Measurements from ENCODE around the gene WNK1. TPM values are rescaled to one million over a fixed set of nuclear protein-coding genes. Genes with fewer than 3 reads are reported as not detected.
"Not testable (repeated sequence)": the region's sequence is repeated elsewhere in the genome, so short reads cannot be mapped to it uniquely, and the experiment has no call there.

Gene WNK1
- total RNA-seq, 2 donors from 2014 or later = 150 to 252 TPM

- H3K27ac Mint-ChIP-seq = no peak overlapping the region
- H3K36me3 Mint-ChIP-seq (ENCODE audit: low read depth) = peaks cover 84% of the 10 kb centered on the region
- ATAC-seq (replicated peaks) = no peak
- H3K4me3 Mint-ChIP-seq = no peak overlapping the region
- H3K9me3 Mint-ChIP-seq = no peaks in the 10 kb centered on the region
- H3K27me3 Mint-ChIP-seq = no peaks in the 10 kb centered on the region
- no peaks in the 10 kb centered on the region for H3K4me1 Mint-ChIP-seq
Observed at GRCh38 chr12:926641-927040, 174.3 kb downstream of the WNK1 start.

GRCh38 chr12:931060-931459 lies 178.7 kb downstream of the WNK1 start:
- no peaks in the 10 kb centered on the region for H3K27me3 Mint-ChIP-seq
- no peak for ATAC-seq (replicated peaks)
- H3K4me1 Mint-ChIP-seq = no peaks in the 10 kb centered on the region
- no peaks in the 10 kb centered on the region for H3K9me3 Mint-ChIP-seq
- H3K36me3 Mint-ChIP-seq (ENCODE audit: low read depth) = peaks cover 61% of the 10 kb centered on the region
- H3K27ac Mint-ChIP-seq = no peak overlapping the region
- H3K4me3 Mint-ChIP-seq = no peak overlapping the region

GRCh38 chr12:931591-931990 lies 179.2 kb downstream of the WNK1 start:
- no peaks in the 10 kb centered on the region for H3K9me3 Mint-ChIP-seq
- H3K27me3 Mint-ChIP-seq = no peaks in the 10 kb centered on the region
- H3K36me3 Mint-ChIP-seq (ENCODE audit: low read depth) = peaks cover 55% of the 10 kb centered on the region
- H3K4me3 Mint-ChIP-seq = no peak overlapping the region
- ATAC-seq (replicated peaks) = no peak
- H3K4me1 Mint-ChIP-seq = no peaks in the 10 kb centered on the region
- H3K27ac Mint-ChIP-seq = no peak overlapping the region

DNA sequence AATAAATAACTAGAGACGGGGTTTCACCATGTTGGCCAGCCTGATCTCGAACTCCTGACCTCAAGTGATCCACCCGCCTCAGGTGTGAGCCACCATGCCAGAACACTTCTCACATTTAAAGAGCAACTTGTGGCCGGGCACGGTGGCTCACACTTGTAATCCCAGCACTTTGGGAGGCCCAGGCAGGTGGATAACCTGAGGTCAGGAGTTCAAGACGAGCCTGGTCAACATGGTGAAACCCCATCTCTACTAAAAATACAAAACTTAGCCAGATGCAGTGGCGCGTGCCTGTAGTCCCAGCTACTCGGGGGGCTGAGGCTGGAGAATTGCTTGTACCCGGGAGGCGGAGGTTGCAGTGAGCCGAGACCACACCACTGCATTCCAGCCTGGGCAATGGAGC lies 183.5 kb downstream of the WNK1 start:
- not testable (repeated sequence) for H3K27me3 Mint-ChIP-seq; ATAC-seq (replicated peaks); H3K27ac Mint-ChIP-seq; H3K4me1 Mint-ChIP-seq; H3K9me3 Mint-ChIP-seq; H3K4me3 Mint-ChIP-seq
- peaks cover 44% of the 10 kb centered on the region for H3K36me3 Mint-ChIP-seq (ENCODE audit: low read depth)

- peaks cover 40% of the 10 kb centered on the region for H3K36me3 Mint-ChIP-seq (ENCODE audit: low read depth)
- H3K4me1 Mint-ChIP-seq = no peaks in the 10 kb centered on the region
- H3K9me3 Mint-ChIP-seq = no peaks in the 10 kb centered on the region
- no peak overlapping the region for H3K27ac Mint-ChIP-seq
- H3K27me3 Mint-ChIP-seq = no peaks in the 10 kb centered on the region
- no peak overlapping the region for H3K4me3 Mint-ChIP-seq
- ATAC-seq (replicated peaks) = no peak
Observed at GRCh38 chr12:936377-937345, 184.3 kb downstream of the WNK1 start.

- no peak overlapping the region for H3K27ac Mint-ChIP-seq
- ATAC-seq (replicated peaks) = no peak
- no peaks in the 10 kb centered on the region for H3K9me3 Mint-ChIP-seq
- H3K4me3 Mint-ChIP-seq = no peak overlapping the region
- no peaks in the 10 kb centered on the region for H3K27me3 Mint-ChIP-seq
- H3K36me3 Mint-ChIP-seq (ENCODE audit: low read depth) = peaks cover 37% of the 10 kb centered on the region
- H3K4me1 Mint-ChIP-seq = no peaks in the 10 kb centered on the region
Observed at GRCh38 chr12:938810-939209, 186.4 kb downstream of the WNK1 start.

DNA sequence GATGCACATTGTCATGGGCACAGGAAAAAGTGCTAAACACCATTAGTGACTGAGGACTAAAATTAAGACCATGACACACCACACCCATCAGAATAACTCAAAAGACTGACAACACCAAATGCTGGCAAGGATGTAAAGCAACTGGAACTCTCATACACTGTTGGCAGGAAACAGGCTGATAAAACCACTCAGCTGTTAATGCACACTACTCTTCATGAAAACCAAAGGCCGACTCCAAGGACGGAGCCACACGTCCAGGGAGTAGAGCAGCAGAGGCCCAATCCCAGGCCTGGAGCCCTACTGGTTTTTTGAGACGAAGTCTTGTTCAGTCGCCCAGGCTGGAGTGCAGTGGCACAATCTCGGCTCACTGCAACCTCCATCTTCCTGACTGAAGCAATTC lies 190.7 kb downstream of the WNK1 start:
- H3K4me3 Mint-ChIP-seq = no peak overlapping the region
- no peak for ATAC-seq (replicated peaks)
- H3K27me3 Mint-ChIP-seq = no peaks in the 10 kb centered on the region
- H3K4me1 Mint-ChIP-seq = peaks cover 16% of the 10 kb centered on the region
- no peaks in the 10 kb centered on the region for H3K9me3 Mint-ChIP-seq
- H3K27ac Mint-ChIP-seq = no peak overlapping the region
- peaks cover 41% of the 10 kb centered on the region for H3K36me3 Mint-ChIP-seq (ENCODE audit: low read depth)

- Mint-ChIP-seq H3K27ac (peak overlapping the region; percentile 26), H3K27me3 (no peaks in the 10 kb centered on the region), H3K36me3 (ENCODE audit: low read depth) (peaks cover 40% of the 10 kb centered on the region), H3K4me1 (peaks cover 19% of the 10 kb centered on the region), H3K9me3 (no peaks in the 10 kb centered on the region), H3K4me3 (peak overlapping the region; percentile 12)
- ATAC-seq (replicated peaks) = no peak
Observed at GRCh38 chr12:944211-944610, 191.8 kb downstream of the WNK1 start.

GRCh38 chr12:946212-946611 lies 193.8 kb downstream of the WNK1 start:
- Mint-ChIP-seq H3K4me1 (peaks cover 19% of the 10 kb centered on the region), H3K9me3 (no peaks in the 10 kb centered on the region), H3K36me3 (ENCODE audit: low read depth) (peaks cover 25% of the 10 kb centered on the region), H3K4me3 (peak overlapping the region; percentile 57), H3K27me3 (no peaks in the 10 kb centered on the region), H3K27ac (peak overlapping the region; percentile 21)
- no peak for ATAC-seq (replicated peaks)

DNA sequence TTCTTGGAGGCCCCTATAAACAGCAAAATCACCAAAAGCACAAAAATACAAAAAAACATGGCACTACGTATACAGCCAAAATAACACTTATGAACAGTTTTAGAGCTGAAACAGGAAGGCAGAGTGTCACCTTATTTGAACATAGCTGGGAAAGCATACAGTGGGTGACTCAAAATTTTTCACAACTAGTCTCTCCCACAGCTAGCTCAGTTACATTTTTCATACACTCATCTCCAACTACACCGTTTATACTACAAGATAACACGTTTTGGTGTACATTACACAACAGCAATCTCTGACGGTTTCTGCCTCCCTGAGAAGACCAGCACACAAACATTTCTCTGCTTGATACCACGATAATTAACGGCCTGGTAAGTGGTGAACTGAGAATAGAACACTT lies 194.3 kb downstream of the WNK1 start:
- H3K4me1 Mint-ChIP-seq = peaks cover 19% of the 10 kb centered on the region
- peaks cover 25% of the 10 kb centered on the region for H3K36me3 Mint-ChIP-seq (ENCODE audit: low read depth)
- H3K27me3 Mint-ChIP-seq = no peaks in the 10 kb centered on the region
- ATAC-seq (replicated peaks) = peak; percentile 41
- H3K27ac Mint-ChIP-seq = peak overlapping the region; percentile 55
- no peaks in the 10 kb centered on the region for H3K9me3 Mint-ChIP-seq
- H3K4me3 Mint-ChIP-seq = peak overlapping the region; percentile 57

GRCh38 chr12:948238-948637 lies 195.9 kb downstream of the WNK1 start:
- Mint-ChIP-seq H3K9me3 (no peaks in the 10 kb centered on the region), H3K4me1 (peaks cover 19% of the 10 kb centered on the region), H3K27me3 (no peaks in the 10 kb centered on the region), H3K4me3 (peak overlapping the region; percentile 99), H3K27ac (peak overlapping the region; percentile 62), H3K36me3 (ENCODE audit: low read depth) (peaks cover 19% of the 10 kb centered on the region)
- no peak for ATAC-seq (replicated peaks)

DNA sequence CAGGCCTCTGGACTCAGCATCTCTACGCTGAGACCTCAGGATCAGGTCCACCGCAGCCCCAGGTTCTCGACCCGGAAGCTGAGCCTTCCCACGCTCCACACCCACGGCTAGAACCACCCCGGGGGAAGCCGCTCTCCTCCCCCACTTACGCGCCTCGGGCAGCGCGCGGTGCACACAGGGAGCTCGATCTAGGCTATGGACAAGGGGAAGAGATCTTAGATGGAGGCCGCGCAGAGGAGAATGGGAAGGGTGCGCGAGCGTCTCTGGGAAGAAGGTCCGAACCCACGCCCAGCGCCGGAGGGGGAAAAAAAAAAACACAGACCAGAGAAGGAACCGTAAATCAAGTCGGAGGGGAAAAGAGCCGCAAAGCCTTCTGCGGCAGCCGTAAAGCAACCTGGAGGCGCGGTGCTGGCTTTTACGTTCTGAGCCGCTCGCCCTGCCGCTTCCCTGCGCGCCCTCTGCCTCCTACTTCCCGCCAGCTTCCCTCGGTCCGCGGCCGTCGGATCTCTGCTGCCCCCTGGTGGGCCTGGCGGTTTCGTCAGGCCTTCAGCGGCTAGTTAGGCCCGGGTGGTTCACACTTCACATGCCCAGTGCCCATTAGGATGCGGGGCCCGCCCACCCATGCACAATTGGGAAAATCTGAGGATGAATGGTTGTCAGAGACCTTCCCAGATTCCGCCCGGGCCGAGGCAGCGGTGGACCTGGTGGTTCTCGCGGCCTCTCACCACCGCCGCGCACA lies 197.2 kb downstream of the WNK1 start, which contains the start of gene RAD52:
Gene RAD52, minus strand, starts transcription at position 242 of the 739 bp plus-strand sequence. CDS start 16,636 bp downstream, outside the sequence.
- no peaks in the 10 kb centered on the region for H3K9me3 Mint-ChIP-seq

DNA sequence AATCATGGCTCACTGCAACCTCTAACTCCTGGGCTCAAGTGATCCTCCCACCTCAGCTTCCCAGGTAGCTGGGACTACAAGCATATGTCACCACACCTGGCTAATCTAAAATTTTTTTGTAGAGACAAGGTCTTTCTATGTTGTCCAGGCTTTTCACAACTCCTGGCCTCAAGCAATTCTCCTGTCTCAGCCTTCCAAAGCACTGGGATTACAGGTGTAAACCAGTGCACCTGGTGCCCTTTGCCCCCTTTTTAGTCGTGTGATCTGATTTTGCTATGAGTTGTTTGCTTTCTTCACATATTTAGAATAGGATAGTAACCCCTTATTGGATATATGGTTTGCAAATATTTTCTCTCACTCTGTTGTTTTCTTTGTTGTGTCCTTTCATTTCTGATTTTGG lies 198.8 kb downstream of the WNK1 start:
- H3K4me3 Mint-ChIP-seq = peak overlapping the region; percentile 99
- H3K4me1 Mint-ChIP-seq = peaks cover 21% of the 10 kb centered on the region
- no peaks in the 10 kb centered on the region for H3K9me3 Mint-ChIP-seq
- no peak for ATAC-seq (replicated peaks)
- no peaks in the 10 kb centered on the region for H3K27me3 Mint-ChIP-seq
- peak overlapping the region; percentile 9 for H3K27ac Mint-ChIP-seq
- H3K36me3 Mint-ChIP-seq (ENCODE audit: low read depth) = peaks cover 6% of the 10 kb centered on the region

More for the DNA sequence above, 197.2 kb downstream of the WNK1 start, which contains the start of gene RAD52:
- H3K27ac Mint-ChIP-seq = peak within 1 kb of the TSS; percentile 98
- no peaks in the 10 kb centered on the region for H3K27me3 Mint-ChIP-seq
- peak within 1 kb of the TSS; percentile 99 for H3K4me3 Mint-ChIP-seq
- peak; percentile 86 for ATAC-seq (replicated peaks)
- H3K36me3 Mint-ChIP-seq (ENCODE audit: low read depth) = peaks cover 9% of the 10 kb centered on the region
- H3K4me1 Mint-ChIP-seq = peaks cover 25% of the 10 kb centered on the region

GRCh38 chr12:953776-954175 lies 201.4 kb downstream of the WNK1 start:
- Mint-ChIP-seq H3K27ac (no peak overlapping the region), H3K9me3 (no peaks in the 10 kb centered on the region), H3K4me3 (peak overlapping the region; percentile 6), H3K36me3 (ENCODE audit: low read depth) (peaks cover 6% of the 10 kb centered on the region), H3K4me1 (peaks cover 6% of the 10 kb centered on the region), H3K27me3 (no peaks in the 10 kb centered on the region)
- ATAC-seq (replicated peaks) = peak; percentile 49

Data from activated T-helper 17 cell treated with anti-CD3 and anti-CD28 coated beads, Interleukin-2, amount 50 U/mL, for 72 hours (primary cell).